Endodermal cell (in vitro differentiated cells): ENCODE measurements around the gene KIF6. TPM values are rescaled to one million over a fixed set of nuclear protein-coding genes. Genes with fewer than 3 reads are reported as not detected.

Source experiments
- DNase-seq: peaks from one replicate; pipeline ENCODE4 v3.0.0-alpha.2; 2017
- H3K27ac ChIP-seq: 2 replicates; pipeline ENCODE4 v1.5.1; 2013; ENCODE audit warnings: mild to moderate bottlenecking, low read depth, low read length, moderate library complexity
- H3K27me3 ChIP-seq: 2 replicates; pipeline ENCODE4 v1.6.1; 2013; ENCODE audit warnings: mild to moderate bottlenecking, low read length, moderate library complexity; ENCODE audit not compliant: insufficient read depth, control insufficient read depth, poor library complexity, severe bottlenecking
- H3K36me3 ChIP-seq: 2 replicates; pipeline ENCODE4 v1.7.0; 2013; ENCODE audit warnings: mild to moderate bottlenecking, low read length, moderate library complexity; ENCODE audit not compliant: control insufficient read depth, insufficient read depth
- H3K4me1 ChIP-seq: one replicate; pipeline ENCODE4 v1.7.0; 2013; ENCODE audit warnings: low read length; ENCODE audit not compliant: control insufficient read depth, insufficient read depth
- H3K4me3 ChIP-seq: 2 replicates; pipeline ENCODE4 v1.5.1; 2013; ENCODE audit warnings: mild to moderate bottlenecking, low read length, moderate library complexity
- H3K9ac ChIP-seq: 2 replicates; pipeline ENCODE4 v1.6.1; 2013; ENCODE audit warnings: mild to moderate bottlenecking, low read length, moderate library complexity; ENCODE audit not compliant: poor library complexity, severe bottlenecking; ENCODE audit errors: extremely low read depth
- H3K9me3 ChIP-seq: 2 replicates; pipeline ENCODE4 v1.6.1; 2013; ENCODE audit warnings: mild to moderate bottlenecking, low read length, moderate library complexity; ENCODE audit not compliant: control insufficient read depth
- H3K27ac Mint-ChIP-seq: 2 replicates; pipeline ENCODE4 v1.8.0; 2020; ENCODE audit warnings: mixed read lengths
- H3K27me3 Mint-ChIP-seq: 2 replicates; pipeline ENCODE4 v1.8.0; 2021; ENCODE audit warnings: mild to moderate bottlenecking, mixed read lengths; ENCODE audit not compliant: insufficient read depth
- H3K36me3 Mint-ChIP-seq: 2 replicates; pipeline ENCODE4 v1.8.0; 2020; ENCODE audit warnings: low read depth, mixed read lengths
- H3K4me1 Mint-ChIP-seq: 2 replicates; pipeline ENCODE4 v1.8.0; 2020; ENCODE audit warnings: mixed read lengths
- H3K4me3 Mint-ChIP-seq: 2 replicates; pipeline ENCODE4 v1.8.0; 2020; ENCODE audit warnings: mild to moderate bottlenecking, moderate library complexity, mixed read lengths
- H3K9me3 Mint-ChIP-seq: 2 replicates; pipeline ENCODE4 v1.8.0; 2020; ENCODE audit warnings: mild to moderate bottlenecking, mixed read lengths
- WGBS, 2 experiments: methylation state at CpG; one replicate each; pipeline versions ENCODE4 v1.1.5 to v1.1.7; 2013; ENCODE audit warnings: missing lambda C conversion rate in 2 of 2, mixed read lengths in 1 of 2; ENCODE audit not compliant: insufficient coverage in 1 of 2, insufficient read length in 1 of 2; 5-methylcytosine and 5-hydroxymethylcytosine counted together
- total RNA-seq, 2 donors: library from RNA; stranded (reverse); fragmentation: NEBNext Ultra II Directional in 1 of 2; extraction: Animal tissue kit (Norgen Biotek cat#: 25700) in 1 of 2; gene quantifications; 2 replicates in 1 of 2; 3 replicates in 1 of 2; pipeline ENCODE4 v1.2.1, GENCODE V29; 2021
- TF ChIP-seq, protein P1 (sequence below): fragments of 200-600 bp; sonication (generic); conservative IDR thresholded peaks from 2 replicates; pipeline ENCODE4 v1.5.0; 2021; ENCODE audit warnings: antibody characterized with exemption, mild to moderate bottlenecking

Gene KIF6
- total RNA-seq, 2 donors from 2014 or later, result 0.62 to 1.1 TPM

DNA sequence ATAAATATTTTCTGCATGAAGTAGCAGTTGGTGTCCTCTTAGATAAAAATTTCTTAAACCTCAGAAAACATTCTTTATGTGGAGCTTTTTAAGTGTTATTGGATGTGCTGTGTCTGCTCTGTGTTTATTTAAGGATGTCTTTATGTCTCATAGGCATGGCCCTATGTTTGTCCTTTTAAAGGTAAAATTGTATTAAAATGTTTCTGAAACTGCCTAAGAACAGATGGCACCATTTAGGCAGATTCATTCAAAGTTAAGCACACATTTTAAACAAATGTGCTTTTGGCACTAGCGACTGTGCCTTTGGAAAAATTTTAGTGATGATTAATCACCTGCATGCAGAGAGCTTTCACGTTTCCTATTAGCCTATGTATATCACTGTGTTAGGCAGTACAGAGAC is 125.2 kb downstream of the KIF6 start:
- Mint-ChIP-seq H3K4me3 (no peak overlapping the region), H3K27ac (no peak overlapping the region), H3K36me3 (peaks cover 2% of the 10 kb centered on the region), H3K27me3 (no peaks in the 10 kb centered on the region), H3K9me3 (peaks cover 8% of the 10 kb centered on the region), H3K4me1 (peaks cover 6% of the 10 kb centered on the region)
- Histone ChIP-seq H3K9me3 (peaks cover 7% of the 10 kb centered on the region), H3K9ac (no peak overlapping the region), H3K4me1 (no peaks in the 10 kb centered on the region), H3K27me3 (no peaks in the 10 kb centered on the region), H3K36me3 (no peaks in the 10 kb centered on the region), H3K27ac (no peak overlapping the region), H3K4me3 (no peak overlapping the region)
- TF ChIP-seq, protein P1, sequence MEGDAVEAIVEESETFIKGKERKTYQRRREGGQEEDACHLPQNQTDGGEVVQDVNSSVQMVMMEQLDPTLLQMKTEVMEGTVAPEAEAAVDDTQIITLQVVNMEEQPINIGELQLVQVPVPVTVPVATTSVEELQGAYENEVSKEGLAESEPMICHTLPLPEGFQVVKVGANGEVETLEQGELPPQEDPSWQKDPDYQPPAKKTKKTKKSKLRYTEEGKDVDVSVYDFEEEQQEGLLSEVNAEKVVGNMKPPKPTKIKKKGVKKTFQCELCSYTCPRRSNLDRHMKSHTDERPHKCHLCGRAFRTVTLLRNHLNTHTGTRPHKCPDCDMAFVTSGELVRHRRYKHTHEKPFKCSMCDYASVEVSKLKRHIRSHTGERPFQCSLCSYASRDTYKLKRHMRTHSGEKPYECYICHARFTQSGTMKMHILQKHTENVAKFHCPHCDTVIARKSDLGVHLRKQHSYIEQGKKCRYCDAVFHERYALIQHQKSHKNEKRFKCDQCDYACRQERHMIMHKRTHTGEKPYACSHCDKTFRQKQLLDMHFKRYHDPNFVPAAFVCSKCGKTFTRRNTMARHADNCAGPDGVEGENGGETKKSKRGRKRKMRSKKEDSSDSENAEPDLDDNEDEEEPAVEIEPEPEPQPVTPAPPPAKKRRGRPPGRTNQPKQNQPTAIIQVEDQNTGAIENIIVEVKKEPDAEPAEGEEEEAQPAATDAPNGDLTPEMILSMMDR, result no peak
- WGBS, 2 experiments, result 80 to 89% methylated on average over 1 to 2 of the region's 2 CpGs
- DNase-seq, result no peak

GRCh38 chr6:39599341-39599740 is 125.9 kb downstream of the KIF6 start:
- Mint-ChIP-seq H3K36me3 (peaks cover 2% of the 10 kb centered on the region), H3K27me3 (no peaks in the 10 kb centered on the region), H3K27ac (no peak overlapping the region), H3K4me1 (peaks cover 6% of the 10 kb centered on the region), H3K9me3 (peaks cover 8% of the 10 kb centered on the region), H3K4me3 (no peak overlapping the region)
- Histone ChIP-seq H3K9me3 (peaks cover 7% of the 10 kb centered on the region), H3K4me1 (no peaks in the 10 kb centered on the region), H3K27me3 (no peaks in the 10 kb centered on the region), H3K9ac (no peak overlapping the region), H3K27ac (no peak overlapping the region), H3K36me3 (no peaks in the 10 kb centered on the region), H3K4me3 (no peak overlapping the region)
- 86% methylated on average over 2 of the region's 2 CpGs; no CpG with 5 or more reads in 1 of the 2 experiments for WGBS, 2 experiments
- DNase-seq, result no peak
- TF ChIP-seq, protein P1, result no peak

- H3K4me3 ChIP-seq, result no peak overlapping the region
- H3K27ac Mint-ChIP-seq, result no peak overlapping the region
- TF ChIP-seq, protein P1, result no peak
- H3K4me3 Mint-ChIP-seq, result no peak overlapping the region
- no peaks in the 10 kb centered on the region for H3K9me3 ChIP-seq
- H3K4me1 Mint-ChIP-seq, result peaks cover 7% of the 10 kb centered on the region
- no peak overlapping the region for H3K27ac ChIP-seq
- no peaks in the 10 kb centered on the region for H3K36me3 ChIP-seq
- no peak overlapping the region for H3K9ac ChIP-seq
- peaks cover 3% of the 10 kb centered on the region for H3K9me3 Mint-ChIP-seq
- WGBS, 2 experiments, result 83 to 100% methylated on average over 2 of the region's 2 CpGs
- H3K27me3 Mint-ChIP-seq, result no peaks in the 10 kb centered on the region
- H3K4me1 ChIP-seq, result no peaks in the 10 kb centered on the region
- DNase-seq, result no peak
- no peaks in the 10 kb centered on the region for H3K27me3 ChIP-seq
- H3K36me3 Mint-ChIP-seq, result peaks cover 2% of the 10 kb centered on the region
Observed at GRCh38 chr6:39594285-39594684, 130.9 kb downstream of the KIF6 start.
